Liver (tissue), 9 donors: ENCODE data around the gene WNT3A. TPM values are rescaled to one million over a fixed set of nuclear protein-coding genes. Genes with fewer than 3 reads are reported as not detected.

Source experiments
- DNase-seq: peaks from one replicate; pipeline ENCODE4 v3.0.0-alpha.2; 2017; ENCODE audit warnings: low spot score
- H3K27ac ChIP-seq, 2 donors: one replicate each; pipeline ENCODE4 v1.7.0; 2013; ENCODE audit warnings: inconsistent platforms in 2 of 2, low read length in 2 of 2, control low read depth in 1 of 2, low read depth in 1 of 2, mild to moderate bottlenecking in 1 of 2
- H3K27me3 ChIP-seq, 4 donors: one replicate each; pipeline versions ENCODE4 v1.6.1 to v1.7.0; 2013; ENCODE audit warnings: low read length in 3 of 4, inconsistent platforms in 1 of 4, mild to moderate bottlenecking in 1 of 4, moderate library complexity in 1 of 4; ENCODE audit not compliant: control insufficient read depth in 4 of 4, insufficient read depth in 4 of 4
- H3K36me3 ChIP-seq, 4 donors: one replicate each; pipeline versions ENCODE4 v1.6.1 to v1.7.0; 2013; ENCODE audit warnings: low read length in 3 of 4, mild to moderate bottlenecking in 3 of 4, low read depth in 1 of 4, moderate library complexity in 1 of 4; ENCODE audit not compliant: control insufficient read depth in 4 of 4, insufficient read depth in 3 of 4
- H3K4me1 ChIP-seq, 4 donors: one replicate each; pipeline versions ENCODE4 v1.6.1 to v1.7.0; 2013; ENCODE audit warnings: low read length in 3 of 4, mild to moderate bottlenecking in 3 of 4, moderate library complexity in 1 of 4; ENCODE audit not compliant: control insufficient read depth in 4 of 4, insufficient read depth in 4 of 4
- H3K4me3 ChIP-seq, 3 donors: one replicate each; pipeline versions ENCODE4 v1.6.1 to v1.7.0; 2013; ENCODE audit warnings: low read length in 3 of 3, control low read depth in 1 of 3, low read depth in 1 of 3, mild to moderate bottlenecking in 1 of 3
- H3K9ac ChIP-seq, 2 donors: one replicate each; pipeline ENCODE4 v1.7.0; 2013; ENCODE audit warnings: low read length in 2 of 2, mild to moderate bottlenecking in 2 of 2, moderate library complexity in 2 of 2, control low read depth in 1 of 2, low read depth in 1 of 2
- H3K9me3 ChIP-seq, 4 donors: one replicate each; pipeline versions ENCODE4 v1.6.1 to v1.7.0; 2013; ENCODE audit warnings: low read length in 3 of 4; ENCODE audit not compliant: control insufficient read depth in 4 of 4
- ATF3 ChIP-seq: IDR thresholded peaks from 2 replicates; pipeline ENCODE4 v1.6.1; 2016; ENCODE audit warnings: antibody characterized with exemption
- CTCF ChIP-seq: fragments of 150-350 bp; IDR thresholded peaks from 2 replicates; pipeline ENCODE4 v1.5.1; 2017; ENCODE audit warnings: improper control_type of control experiment, low read depth, low read length; ENCODE audit not compliant: missing input control
- EGR1 ChIP-seq, 2 donors: IDR thresholded peaks; 2 replicates each; pipeline ENCODE4 v1.6.1; 2016 to 2018; ENCODE audit warnings: antibody characterized with exemption in 2 of 2, low read depth in 2 of 2
- FOXA1 ChIP-seq: IDR thresholded peaks from 2 replicates; pipeline ENCODE4 v1.6.1; 2016; ENCODE audit warnings: antibody characterized with exemption
- FOXA2 ChIP-seq: IDR thresholded peaks from 2 replicates; pipeline ENCODE4 v1.6.1; 2016; ENCODE audit warnings: antibody characterized with exemption
- GABPA ChIP-seq, 2 donors: IDR thresholded peaks in 1 of 2; conservative IDR thresholded peaks in 1 of 2; 2 replicates each; pipeline ENCODE4 v1.6.1; 2016; ENCODE audit warnings: antibody characterized with exemption in 2 of 2, mild to moderate bottlenecking in 1 of 2, moderate library complexity in 1 of 2
- HNF4A ChIP-seq, 2 donors: conservative IDR thresholded peaks; 2 replicates each; pipeline ENCODE4 v1.6.1; 2016; ENCODE audit warnings: antibody characterized with exemption in 2 of 2, mild to moderate bottlenecking in 2 of 2
- HNF4G ChIP-seq: IDR thresholded peaks from 2 replicates; pipeline ENCODE4 v1.6.1; 2016; ENCODE audit warnings: antibody characterized with exemption
- JUND ChIP-seq, 2 donors: IDR thresholded peaks; 2 replicates each; pipeline ENCODE4 v1.6.1; 2016; ENCODE audit warnings: antibody characterized with exemption in 2 of 2
- MAX ChIP-seq: IDR thresholded peaks from 2 replicates; pipeline ENCODE4 v1.6.1; 2016; ENCODE audit warnings: antibody characterized with exemption
- NR2F2 ChIP-seq: IDR thresholded peaks from 2 replicates; pipeline ENCODE4 v1.6.1; 2016; ENCODE audit warnings: antibody characterized with exemption
- RAD21 ChIP-seq, 2 donors: IDR thresholded peaks; 2 replicates each; pipeline ENCODE4 v1.6.1; 2016; ENCODE audit warnings: antibody characterized with exemption in 2 of 2, mild to moderate bottlenecking in 2 of 2
- REST ChIP-seq: IDR thresholded peaks from 2 replicates; pipeline ENCODE4 v1.6.1; 2016; ENCODE audit warnings: antibody characterized with exemption, mild to moderate bottlenecking
- RXRA ChIP-seq, 2 donors: IDR thresholded peaks; 2 replicates each; pipeline ENCODE4 v1.6.1; 2017 to 2018; ENCODE audit warnings: antibody characterized with exemption in 2 of 2, mild to moderate bottlenecking in 1 of 2
- SP1 ChIP-seq: IDR thresholded peaks from 2 replicates; pipeline ENCODE4 v1.6.1; 2018; ENCODE audit warnings: antibody characterized with exemption, mild to moderate bottlenecking
- TAF1 ChIP-seq: conservative IDR thresholded peaks from 2 replicates; pipeline ENCODE4 v1.6.1; 2016; ENCODE audit warnings: antibody characterized with exemption, mild to moderate bottlenecking
- YY1 ChIP-seq: IDR thresholded peaks from 2 replicates; pipeline ENCODE4 v1.6.1; 2016; ENCODE audit warnings: antibody characterized with exemption, mild to moderate bottlenecking
- ZBTB33 ChIP-seq: IDR thresholded peaks from 2 replicates; pipeline ENCODE4 v1.6.1; 2016; ENCODE audit warnings: antibody characterized with exemption
- WGBS: extraction: QIAGEN DNeasy Blood & Tissue Kit; methylation state at CpG from one replicate; pipeline ENCODE4 v1.1.7; 2013; 5-methylcytosine and 5-hydroxymethylcytosine counted together
- polyA plus RNA-seq, 2 donors: library from polyadenylated mRNA; stranded (reverse) in 1 of 2; unstranded in 1 of 2; fragments of 200-250 nt in 1 of 2; fragments of >200 nt in 1 of 2; fragmentation: Nextera tagmentation in 1 of 2; extraction: Ambion mirVana in 1 of 2; gene quantifications; one replicate each; pipeline versions ENCODE4 v1.2.1 to v1.2.3, GENCODE V29; 2013 to 2015
- total RNA-seq, 2 donors: library from RNA; depleted of rRNA; stranded (reverse); fragments of >200 nt; gene quantifications; one replicate each; pipeline ENCODE4 v1.2.3, GENCODE V29; 2014
- donor health status: healthy.
- donor health status: healthy.
- donor health status: healthy.
- donor health status: healthy.
- donor health status: healthy.

The WNT3A gene
- total and polyA plus RNA-seq, 4 donors, result not detected

GRCh38 chr1:228073061-228073856 lies 66.5 kb downstream of the WNT3A start:
- no peaks in the 10 kb centered on the region for H3K4me1 ChIP-seq
- WGBS, result 73% methylated on average over 23 of the region's 23 CpGs
- H3K9me3 ChIP-seq, result no peaks in the 10 kb centered on the region
- no peak overlapping the region for H3K9ac ChIP-seq
- H3K27me3 ChIP-seq, result no peaks in the 10 kb centered on the region
- H3K4me3 ChIP-seq, result no peak overlapping the region
- no peak for DNase-seq
- no peak for TF ChIP-seq REST
- TF ChIP-seq GABPA (IDR thresholded peaks at IDR 0.05 in 1 of 2, conservative IDR thresholded peaks at IDR 0.05 in 1 of 2), result no peak
- no peak for TF ChIP-seq RAD21 (IDR thresholded peaks at IDR 0.05)
- no peak for TF ChIP-seq NR2F2
- TF ChIP-seq MAX, result no peak
- TF ChIP-seq ATF3, result no peak
- no peak for TF ChIP-seq YY1
- no peak for TF ChIP-seq HNF4G
- TF ChIP-seq RXRA (IDR thresholded peaks at IDR 0.05), result no peak
- no peak for TF ChIP-seq SP1
- no peak for TF ChIP-seq ZBTB33
- no peak for TF ChIP-seq FOXA2
- TF ChIP-seq EGR1 (IDR thresholded peaks at IDR 0.05; ENCODE audit: low read depth in 2 of 2), result no peak
- no peak for TF ChIP-seq JUND (IDR thresholded peaks at IDR 0.05)
- TF ChIP-seq TAF1, result no peak
- no peak for TF ChIP-seq CTCF
- TF ChIP-seq HNF4A (conservative IDR thresholded peaks at IDR 0.05), result no peak
- TF ChIP-seq FOXA1, result no peak
- no peaks in the 10 kb centered on the region for H3K36me3 ChIP-seq
- H3K27ac ChIP-seq, result no peak overlapping the region
